GM19239 (cell line): ENCODE measurements around the gene PTER.

Experiments used
- DNase-seq: peaks from one replicate; pipeline ENCODE4 v3.0.0; 2011; ENCODE audit warnings: low spot score; ENCODE audit not compliant: insufficient read length
- FAIRE-seq: peaks from 2 replicates; lab custom pipeline; 2011; peaks lifted over from hg19 to GRCh38; lab: Jason Lieb, UNC

The PTER gene

DNA sequence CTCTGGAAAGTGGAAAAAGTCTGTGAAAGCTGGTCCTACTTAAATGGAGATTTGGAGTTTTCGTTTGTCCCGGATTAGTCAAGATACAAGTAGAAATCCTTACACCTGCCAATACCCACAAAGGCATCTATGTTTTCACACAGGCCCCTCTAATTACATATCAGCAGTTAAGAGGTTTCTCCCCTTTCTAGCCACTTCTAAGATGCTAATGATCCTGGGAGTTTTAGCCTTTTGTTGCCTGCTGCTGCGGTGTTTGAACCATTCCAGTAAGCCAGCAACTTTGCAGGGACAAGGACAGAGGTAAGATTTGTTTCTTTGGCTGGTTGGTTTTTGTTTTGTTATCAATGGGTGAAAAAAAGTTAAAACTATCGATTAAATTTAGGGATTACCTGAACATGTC, 90.6 kb downstream of the PTER start:
- no peak for DNase-seq
- FAIRE-seq, result no peak

DNA sequence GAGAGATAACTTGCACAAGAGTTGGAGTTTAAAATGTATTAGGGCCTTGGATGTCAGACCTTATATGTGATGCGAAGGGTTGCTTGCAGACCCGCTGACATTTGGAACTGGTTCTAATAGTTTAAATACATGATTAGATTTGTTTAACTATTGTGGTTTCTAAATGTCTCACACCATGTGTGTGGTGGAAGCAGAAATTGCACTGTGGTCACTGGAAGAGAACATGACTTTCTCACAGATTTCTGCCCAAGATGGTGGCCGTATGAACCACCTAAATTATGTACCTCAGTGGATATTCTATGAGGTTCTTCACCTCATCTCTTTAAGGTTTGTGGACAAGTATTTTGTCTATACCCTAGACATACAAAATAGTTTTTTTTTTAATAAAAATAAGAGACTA, 93.0 kb downstream of the PTER start:
- DNase-seq (no peak), FAIRE-seq (no peak)

DNA sequence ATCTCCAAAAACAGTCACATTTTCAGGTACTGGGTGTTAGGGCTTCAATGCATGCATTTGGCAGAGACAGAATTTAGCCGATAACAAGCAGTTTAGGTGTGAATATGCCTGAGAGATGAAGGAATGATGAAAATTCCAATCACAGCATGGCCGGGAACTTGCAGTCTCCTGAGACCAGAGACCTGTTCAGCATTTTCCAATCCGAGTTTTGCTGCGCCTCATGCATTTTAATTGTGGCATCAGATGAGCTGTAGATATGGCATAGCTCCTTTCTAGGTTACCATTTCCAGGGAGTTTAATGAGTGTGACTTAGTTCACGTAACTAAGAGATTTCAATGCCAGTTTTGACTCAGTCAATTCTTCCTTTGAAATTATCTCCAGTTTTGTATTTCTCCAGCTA, 99.3 kb downstream of the PTER start:
- FAIRE-seq (no peak), DNase-seq (no peak)

DNA sequence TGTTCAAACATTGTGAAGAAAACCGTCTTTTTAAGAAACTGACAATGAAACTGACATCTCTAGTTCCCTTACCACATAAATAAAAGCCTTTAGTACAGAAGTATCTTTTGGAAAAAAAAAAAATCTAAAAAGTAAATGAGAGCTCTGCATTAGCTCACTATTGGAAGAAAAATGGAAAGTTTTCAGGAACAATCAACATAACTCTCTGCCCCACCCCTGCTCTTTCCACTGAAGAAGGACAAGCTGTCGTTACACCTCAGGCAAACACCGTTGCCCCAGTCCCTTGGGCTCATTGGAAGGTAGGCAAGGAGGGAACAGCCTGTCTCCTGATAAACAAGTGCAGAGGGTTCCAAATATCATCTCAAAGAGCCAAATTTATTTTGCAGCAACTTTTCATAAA, 107.3 kb downstream of the PTER start:
- FAIRE-seq, result no peak

DNA sequence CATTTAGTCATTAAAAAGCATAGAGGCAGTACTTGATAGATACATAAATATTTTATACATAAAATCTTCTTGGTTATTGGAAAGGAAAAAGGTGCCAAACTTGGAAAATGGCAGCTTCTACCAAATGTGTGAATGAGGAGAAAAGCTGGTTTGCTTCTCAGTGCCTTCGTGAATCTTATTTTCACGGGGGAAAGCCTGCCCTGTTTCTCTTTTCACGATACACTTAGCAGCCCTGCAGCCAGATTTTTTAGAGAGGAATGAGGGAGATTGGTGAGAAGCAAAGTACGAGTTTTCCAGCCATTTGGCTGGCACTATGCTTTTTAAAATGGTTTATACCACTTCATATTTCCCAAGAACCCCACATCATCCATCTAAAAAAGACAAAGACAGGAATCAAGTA, 107.8 kb downstream of the PTER start:
- FAIRE-seq (no peak), DNase-seq (no peak)

More for the DNA sequence above, 107.3 kb downstream of the PTER start:
- no peak for DNase-seq

DNA sequence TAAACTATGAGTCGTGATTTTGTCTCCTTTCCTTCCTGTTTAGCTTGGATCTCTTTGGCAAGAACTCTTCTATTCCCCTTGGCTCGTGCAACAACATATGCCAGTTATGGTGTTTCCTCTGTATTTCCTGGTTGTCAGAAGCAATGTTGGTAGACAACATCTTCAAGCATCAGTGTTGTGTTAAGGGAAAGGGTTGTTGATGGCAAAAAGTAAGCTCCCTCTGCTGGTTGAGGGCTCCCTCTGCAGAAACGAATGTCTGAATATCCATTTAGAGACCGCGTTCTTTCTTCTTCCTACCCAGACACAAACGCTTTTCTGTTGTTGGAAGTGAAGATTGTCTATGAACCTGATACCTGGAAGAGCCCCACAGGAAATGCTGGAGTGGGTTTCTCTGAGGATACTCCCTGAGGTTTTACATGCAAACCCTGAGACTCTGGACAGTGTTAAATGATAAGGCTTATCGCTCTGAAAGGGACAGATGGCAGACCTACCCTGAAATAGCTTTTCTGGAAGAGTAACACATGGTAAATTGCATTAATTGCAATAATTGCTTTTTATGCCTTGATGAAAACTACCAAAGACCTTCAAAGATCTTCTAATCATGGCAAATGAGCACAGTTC, 108.4 kb downstream of the PTER start:
- FAIRE-seq, result peak; percentile 91
- peak; percentile 34 for DNase-seq

DNA sequence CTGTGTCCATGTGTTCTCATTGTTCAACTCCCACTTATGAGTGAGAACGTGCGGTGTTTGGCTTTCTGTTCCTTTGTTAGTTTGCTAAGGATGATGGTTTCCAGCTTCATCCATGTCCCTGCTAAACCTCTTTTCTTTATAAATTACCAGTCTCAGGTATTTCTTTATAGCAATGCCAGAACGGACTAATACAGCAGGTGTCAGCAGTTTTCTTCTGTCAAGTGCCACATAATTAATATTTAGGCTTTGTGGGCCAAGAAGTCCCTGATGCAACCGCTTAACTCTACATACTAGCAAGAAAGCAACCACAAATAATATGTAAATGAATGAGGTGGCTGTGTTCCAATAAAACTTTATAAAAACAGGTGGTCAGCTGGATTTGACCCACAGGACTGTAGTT, 111.2 kb downstream of the PTER start:
- DNase-seq (no peak), FAIRE-seq (no peak)

DNA sequence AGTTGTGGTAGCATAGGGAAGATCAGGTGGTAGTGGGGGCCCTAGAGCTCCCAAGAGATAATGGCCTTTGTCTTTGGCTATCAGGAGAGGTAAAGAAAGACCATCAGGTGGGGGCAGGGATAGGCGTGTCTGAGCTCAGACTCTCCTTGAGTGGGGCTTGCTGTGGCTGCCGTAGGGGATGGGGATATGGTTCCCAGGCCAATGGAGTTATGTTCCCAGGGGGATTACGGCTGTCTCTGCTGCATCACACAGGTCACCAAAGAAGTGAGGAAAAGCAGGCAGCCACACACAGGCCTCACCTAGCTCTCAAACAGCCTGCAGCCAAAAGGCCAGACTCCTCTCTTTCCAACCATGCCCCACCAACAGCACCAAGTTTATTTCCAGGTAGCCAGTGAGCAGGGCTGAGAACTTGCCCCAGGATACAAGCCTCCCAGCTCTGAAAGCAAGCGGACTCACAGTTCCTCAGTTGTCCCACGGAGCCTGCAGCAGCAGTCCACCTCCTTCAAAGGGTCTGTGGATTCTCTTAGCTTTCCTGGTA, 122.5 kb downstream of the PTER start:
- FAIRE-seq, result no peak
- DNase-seq, result no peak

DNA sequence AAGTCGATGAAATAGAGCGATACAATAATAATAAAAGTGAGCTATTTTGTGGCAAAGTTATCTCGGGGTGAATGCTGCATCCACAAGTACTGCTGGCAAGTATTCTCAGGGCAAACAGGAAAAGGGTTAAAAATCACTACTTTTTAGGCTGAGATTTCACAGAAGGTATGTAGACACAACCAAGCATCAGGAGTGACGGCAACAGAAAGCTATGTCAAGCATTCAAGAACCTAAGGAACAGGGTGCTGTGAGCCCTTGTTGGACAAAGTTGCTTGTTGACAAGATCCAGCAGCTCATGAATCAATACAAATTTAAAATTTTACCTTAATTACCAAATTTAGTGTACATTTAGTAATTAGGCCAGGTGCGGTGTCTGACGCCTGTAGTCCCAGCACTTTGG, 126.1 kb downstream of the PTER start:
- no peak for FAIRE-seq
- no peak for DNase-seq
